Stimulated activated CD4-positive, alpha-beta T cell treated with anti-CD3 and anti-CD28 coated beads, Interleukin-1b, Interleukin-23, amount 100 ng/mL, for 1 hour (primary cell): Measurements from ENCODE around the gene YPEL2.

ENCODE experiments used
- DNase-seq, 2 donors: peaks; one replicate each; pipeline ENCODE4 v3.0.0-alpha.2; 2020; ENCODE audit warnings: low read depth in 2 of 2

The YPEL2 gene

DNA sequence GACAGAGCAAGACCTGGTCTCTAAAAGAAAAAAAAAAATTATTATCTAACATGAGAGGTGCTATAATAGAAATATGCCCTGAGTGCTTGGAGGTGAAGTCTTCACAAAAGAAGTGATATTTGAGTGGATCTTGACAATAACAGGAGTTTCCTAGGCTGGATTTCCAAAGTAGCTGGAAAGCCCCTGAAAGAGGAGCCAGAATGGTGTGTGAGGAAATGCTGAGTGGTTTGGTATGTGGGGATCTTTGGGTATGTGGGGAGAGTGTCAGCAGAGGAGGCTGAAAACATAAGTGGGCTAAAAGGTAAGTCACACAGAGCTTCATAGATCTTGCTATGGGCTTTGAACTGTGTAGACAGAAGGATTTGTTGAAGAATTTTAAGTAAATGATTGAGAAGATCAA is 100.1 kb downstream of the YPEL2 start:
- DNase-seq: no peak

- DNase-seq: no peak
Observed at GRCh38 chr17:59432657-59433056, 101.2 kb downstream of the YPEL2 start.

GRCh38 chr17:59433586-59433985 is 102.1 kb downstream of the YPEL2 start:
- DNase-seq: no peak

DNA sequence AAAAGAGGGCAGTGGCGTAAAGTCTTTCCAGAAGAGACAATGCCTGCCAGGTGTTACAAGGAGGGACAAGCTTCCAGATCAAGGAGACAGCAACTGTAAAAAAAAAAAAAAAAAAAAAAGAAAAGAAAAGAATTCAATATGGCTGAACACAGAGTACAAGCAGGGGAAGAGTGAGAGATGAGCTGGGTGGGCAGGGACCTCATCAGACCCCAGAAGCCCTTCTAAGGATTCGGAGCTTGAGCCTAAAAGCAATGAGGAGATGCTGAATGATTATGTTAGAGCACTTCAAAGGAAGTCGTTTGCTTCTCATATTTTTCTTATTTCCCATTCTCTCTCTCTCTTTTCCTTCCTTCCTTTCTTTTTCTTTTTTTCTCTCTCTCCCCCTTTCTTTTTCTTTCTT is 103.0 kb downstream of the YPEL2 start:
- no peak for DNase-seq

GRCh38 chr17:59435238-59435637 is 103.8 kb downstream of the YPEL2 start:
- no peak for DNase-seq

- no peak for DNase-seq
Observed at GRCh38 chr17:59436900-59437299, 105.4 kb downstream of the YPEL2 start.

DNA sequence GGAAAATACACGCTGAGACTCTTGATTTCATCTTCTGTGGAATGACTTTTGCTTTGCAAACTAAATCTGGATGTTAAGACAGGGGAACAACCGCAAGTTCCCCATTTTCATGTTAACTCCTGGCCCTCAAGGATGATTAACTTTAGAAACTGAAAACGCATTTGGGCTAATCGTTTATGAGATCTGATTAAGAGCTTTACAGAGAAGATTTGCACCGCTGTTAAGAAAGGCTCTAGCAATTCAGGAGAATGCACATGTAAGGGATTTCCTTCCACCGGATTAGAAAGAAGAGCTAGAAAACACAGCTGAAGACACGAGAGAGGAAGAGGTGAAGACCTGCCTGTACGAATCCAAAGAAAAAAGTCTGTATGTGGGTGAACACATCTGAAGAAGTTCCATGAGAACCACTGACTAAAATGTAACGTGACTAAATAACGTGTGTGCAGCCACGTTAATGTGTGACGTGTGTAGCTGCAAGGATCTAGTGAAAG is 106.4 kb downstream of the YPEL2 start:
- no peak for DNase-seq

DNA sequence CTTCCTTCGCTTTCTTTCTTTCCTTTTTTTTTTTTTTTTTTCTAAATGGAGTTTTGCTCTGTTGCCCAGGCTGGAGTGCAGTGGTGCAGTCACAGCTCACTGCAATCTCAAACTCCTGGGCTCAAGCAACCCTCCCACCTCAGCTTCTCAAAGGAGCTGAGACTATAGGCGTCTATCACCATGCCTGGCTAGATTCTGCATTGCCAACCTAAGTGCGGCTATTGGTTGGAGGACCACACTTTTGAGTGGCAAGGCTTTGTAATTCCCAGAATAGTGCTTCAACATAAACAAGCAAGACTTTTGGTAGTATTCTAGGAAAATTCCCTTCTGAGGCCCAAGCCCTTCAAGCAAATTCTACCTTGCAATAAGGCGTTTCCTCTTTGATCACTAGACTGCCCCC is 107.8 kb downstream of the YPEL2 start:
- DNase-seq: no peak

DNA sequence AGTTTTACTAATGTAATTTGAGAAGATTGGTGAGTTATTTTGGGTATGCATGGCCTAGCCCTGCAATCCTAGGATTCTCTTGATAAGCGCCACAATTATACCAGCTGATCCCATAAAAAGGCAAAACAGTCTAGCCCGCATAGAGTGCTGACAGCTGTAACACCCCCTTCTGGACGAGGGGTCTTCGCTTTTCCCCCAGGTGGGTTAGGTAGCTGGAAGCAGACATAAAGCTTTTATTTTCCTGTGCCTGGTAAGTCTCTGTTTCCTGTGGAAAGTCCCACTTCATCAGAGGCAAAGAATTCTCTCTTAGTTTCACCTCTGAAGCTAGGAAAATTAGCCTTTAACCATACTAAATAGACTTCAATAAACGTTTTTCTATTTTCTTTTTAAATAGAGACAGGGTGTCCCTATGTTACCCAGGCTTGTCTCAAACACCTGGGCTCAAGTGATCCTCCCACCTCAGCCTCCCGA is 108.3 kb downstream of the YPEL2 start:
- DNase-seq: no peak

- DNase-seq: peak; percentile 70 to 74
Observed at GRCh38 chr17:59440757-59441463, 109.5 kb downstream of the YPEL2 start.

GRCh38 chr17:59441464-59442096 is 110.1 kb downstream of the YPEL2 start:
- no peak for DNase-seq

DNA sequence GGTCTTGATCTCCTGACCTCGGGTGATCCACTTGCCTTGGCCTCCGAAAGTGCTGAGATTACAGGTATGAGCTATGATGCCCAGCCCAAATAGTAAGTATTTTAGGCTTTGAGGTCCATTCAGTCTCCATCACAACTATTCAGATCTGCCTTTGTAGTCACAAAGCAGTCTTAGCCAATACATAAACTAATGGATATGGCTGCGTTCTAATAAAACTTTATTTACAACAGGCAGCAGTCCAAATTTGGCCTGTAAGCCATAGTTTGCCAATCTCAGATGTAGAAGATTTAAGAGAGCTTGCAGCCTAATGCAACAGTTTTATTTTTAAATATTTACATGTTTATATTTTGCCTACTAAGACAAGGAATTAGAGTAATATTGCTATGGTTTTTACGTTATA is 111.7 kb downstream of the YPEL2 start:
- DNase-seq: no peak
